Hematopoietic multipotent progenitor cell treated with erythropoietin and hydrocortisone succinate and interleukin-3 and kit ligand, for 15 days (in vitro differentiated cells): Measurements from ENCODE around the gene SLX9.
"Not testable (repeated sequence)": the region's sequence is repeated elsewhere in the genome, so short reads cannot be mapped to it uniquely, and the experiment has no call there.

Experiments
- DNase-seq: peaks from one replicate; pipeline ENCODE4 v3.0.0-alpha.2; 2015; ENCODE audit warnings: low spot score

SLX9 gene

GRCh38 chr21:44916965-44917364 lies 22.9 kb upstream of the SLX9 start:
- no peak for DNase-seq

- no peak for DNase-seq
Observed at GRCh38 chr21:44917446-44918106, 22.3 kb upstream of the SLX9 start.

- no peak for DNase-seq
Observed at GRCh38 chr21:44918107-44918470, 21.7 kb upstream of the SLX9 start.

GRCh38 chr21:44918581-44919033 lies 21.2 kb upstream of the SLX9 start:
- DNase-seq: no peak

GRCh38 chr21:44919111-44919912 lies 20.5 kb upstream of the SLX9 start:
- DNase-seq: no peak

- DNase-seq: no peak
Observed at GRCh38 chr21:44919913-44920693, 19.7 kb upstream of the SLX9 start.

- DNase-seq: no peak
Observed at GRCh38 chr21:44920694-44921604, 18.9 kb upstream of the SLX9 start, which contains the start of gene ITGB2. Gene ITGB2, minus strand, starts transcription at chr21:44920899. Its CDS starts 10,117 bp downstream, at chr21:44910782.

GRCh38 chr21:44921928-44922327 lies 17.9 kb upstream of the SLX9 start:
- no peak for DNase-seq

- DNase-seq: no peak
Observed at GRCh38 chr21:44923480-44924084, 16.2 kb upstream of the SLX9 start.

- no peak for DNase-seq
Observed at GRCh38 chr21:44924606-44925377, 15.0 kb upstream of the SLX9 start.

- no peak for DNase-seq
Observed at GRCh38 chr21:44925378-44925755, 14.5 kb upstream of the SLX9 start.

- no peak for DNase-seq
Observed at GRCh38 chr21:44926331-44927101, 13.3 kb upstream of the SLX9 start.

GRCh38 chr21:44927259-44927586 lies 12.6 kb upstream of the SLX9 start:
- no peak for DNase-seq

- DNase-seq: no peak
Observed at GRCh38 chr21:44927587-44928461, 12.0 kb upstream of the SLX9 start.

- not testable (repeated sequence) for DNase-seq
Observed at GRCh38 chr21:44928500-44929241, 11.2 kb upstream of the SLX9 start.

- no peak for DNase-seq
Observed at GRCh38 chr21:44929242-44929798, 10.5 kb upstream of the SLX9 start.

GRCh38 chr21:44929799-44930542 lies 9.9 kb upstream of the SLX9 start:
- no peak for DNase-seq
